ENCODE measurements around the gene SELP.

SELP gene

GRCh38 chr1:169650551-169650950 is 20.6 kb upstream of the SELP start:
- Histone ChIP-seq H3K79me2 (ENCODE audit: low read length) (no peaks in the 10 kb centered on the region), H3K27me3 (ENCODE audit: low read depth, low read length) (no peaks in the 10 kb centered on the region), H3K9ac (ENCODE audit: low read length) (no peak overlapping the region), H3K27ac (ENCODE audit: low read length) (no peak overlapping the region), H3K4me1 (ENCODE audit: low read length) (peaks cover 11% of the 10 kb centered on the region), H2AFZ (ENCODE audit: low read depth, low read length) (no peak overlapping the region), H3K9me3 (ENCODE audit: insufficient read depth, low read length) (no peaks in the 10 kb centered on the region), H3K36me3 (replicated peaks; ENCODE audit: low read depth, low read length) (no peaks in the 10 kb centered on the region), H3K4me2 (ENCODE audit: low read length) (no peak overlapping the region), H4K20me1 (ENCODE audit: insufficient read depth, low read length) (no peaks in the 10 kb centered on the region), H3K4me3 (ENCODE audit: low read length) (no peak overlapping the region)
- TF ChIP-seq EZH2phosphoT487 (IDR thresholded peaks at IDR 0.05; ENCODE audit: low read depth): no peak
- TF ChIP-seq, protein P1, sequence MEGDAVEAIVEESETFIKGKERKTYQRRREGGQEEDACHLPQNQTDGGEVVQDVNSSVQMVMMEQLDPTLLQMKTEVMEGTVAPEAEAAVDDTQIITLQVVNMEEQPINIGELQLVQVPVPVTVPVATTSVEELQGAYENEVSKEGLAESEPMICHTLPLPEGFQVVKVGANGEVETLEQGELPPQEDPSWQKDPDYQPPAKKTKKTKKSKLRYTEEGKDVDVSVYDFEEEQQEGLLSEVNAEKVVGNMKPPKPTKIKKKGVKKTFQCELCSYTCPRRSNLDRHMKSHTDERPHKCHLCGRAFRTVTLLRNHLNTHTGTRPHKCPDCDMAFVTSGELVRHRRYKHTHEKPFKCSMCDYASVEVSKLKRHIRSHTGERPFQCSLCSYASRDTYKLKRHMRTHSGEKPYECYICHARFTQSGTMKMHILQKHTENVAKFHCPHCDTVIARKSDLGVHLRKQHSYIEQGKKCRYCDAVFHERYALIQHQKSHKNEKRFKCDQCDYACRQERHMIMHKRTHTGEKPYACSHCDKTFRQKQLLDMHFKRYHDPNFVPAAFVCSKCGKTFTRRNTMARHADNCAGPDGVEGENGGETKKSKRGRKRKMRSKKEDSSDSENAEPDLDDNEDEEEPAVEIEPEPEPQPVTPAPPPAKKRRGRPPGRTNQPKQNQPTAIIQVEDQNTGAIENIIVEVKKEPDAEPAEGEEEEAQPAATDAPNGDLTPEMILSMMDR (IDR thresholded peaks at IDR 0.05; ENCODE audit: low read depth, low read length): no peak

DNA sequence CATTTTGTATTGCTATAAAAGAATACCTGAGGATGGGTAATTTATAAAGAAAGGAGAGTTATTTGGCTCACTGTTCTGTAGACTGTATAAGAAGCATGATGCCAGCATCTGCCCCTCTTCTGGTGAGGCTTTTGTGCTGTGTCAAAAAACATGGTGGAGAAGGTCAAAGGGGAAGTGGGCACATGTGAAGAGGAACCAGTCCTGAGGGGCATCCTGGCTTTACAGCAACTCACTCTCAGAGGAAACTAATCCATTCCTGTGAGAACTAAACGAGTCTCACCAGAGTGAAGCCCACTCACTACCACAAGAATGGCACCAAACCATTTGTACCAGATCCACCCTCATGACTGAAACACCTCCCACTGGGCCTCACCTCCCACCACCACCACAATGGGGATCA is 18.8 kb upstream of the SELP start:
- peak overlapping the region; percentile 50 for H2AFZ ChIP-seq (ENCODE audit: low read depth, low read length)

GRCh38 chr1:169648187-169648586 is 18.3 kb upstream of the SELP start:
- no peaks in the 10 kb centered on the region for H3K79me2 ChIP-seq (ENCODE audit: low read length)
- no peak for TF ChIP-seq EZH2phosphoT487 (IDR thresholded peaks at IDR 0.05; ENCODE audit: low read depth)
- TF ChIP-seq, protein P1 (IDR thresholded peaks at IDR 0.05; ENCODE audit: low read depth, low read length): no peak
- no peaks in the 10 kb centered on the region for H3K9me3 ChIP-seq (ENCODE audit: insufficient read depth, low read length)
- no peak overlapping the region for H3K4me3 ChIP-seq (ENCODE audit: low read length)
- no peaks in the 10 kb centered on the region for H3K27me3 ChIP-seq (ENCODE audit: low read depth, low read length)
- H2AFZ ChIP-seq (ENCODE audit: low read depth, low read length): peak overlapping the region; percentile 50; the same call in 1 of the 2 replicates
- peaks cover 11% of the 10 kb centered on the region for H3K4me1 ChIP-seq (ENCODE audit: low read length)
- no peaks in the 10 kb centered on the region for H4K20me1 ChIP-seq (ENCODE audit: insufficient read depth, low read length)
- no peak overlapping the region for H3K9ac ChIP-seq (ENCODE audit: low read length)
- H3K4me2 ChIP-seq (ENCODE audit: low read length): no peak overlapping the region
- no peak overlapping the region for H3K27ac ChIP-seq (ENCODE audit: low read length)
- no peaks in the 10 kb centered on the region for H3K36me3 ChIP-seq (replicated peaks; ENCODE audit: low read depth, low read length)

More for the DNA sequence above, 18.8 kb upstream of the SELP start:
- Histone ChIP-seq H3K9me3 (ENCODE audit: insufficient read depth, low read length) (no peaks in the 10 kb centered on the region), H3K27ac (ENCODE audit: low read length) (no peak overlapping the region), H3K36me3 (replicated peaks; ENCODE audit: low read depth, low read length) (no peaks in the 10 kb centered on the region), H4K20me1 (ENCODE audit: insufficient read depth, low read length) (no peaks in the 10 kb centered on the region), H3K4me2 (ENCODE audit: low read length) (peak overlapping the region; percentile 5; the same call in 1 of the 2 replicates), H3K27me3 (ENCODE audit: low read depth, low read length) (no peaks in the 10 kb centered on the region), H3K79me2 (ENCODE audit: low read length) (no peaks in the 10 kb centered on the region), H3K9ac (ENCODE audit: low read length) (no peak overlapping the region), H3K4me1 (ENCODE audit: low read length) (peaks cover 11% of the 10 kb centered on the region), H3K4me3 (ENCODE audit: low read length) (no peak overlapping the region)
- TF ChIP-seq, protein P1 (IDR thresholded peaks at IDR 0.05; ENCODE audit: low read depth, low read length): no peak
- no peak for TF ChIP-seq EZH2phosphoT487 (IDR thresholded peaks at IDR 0.05; ENCODE audit: low read depth)

DNA sequence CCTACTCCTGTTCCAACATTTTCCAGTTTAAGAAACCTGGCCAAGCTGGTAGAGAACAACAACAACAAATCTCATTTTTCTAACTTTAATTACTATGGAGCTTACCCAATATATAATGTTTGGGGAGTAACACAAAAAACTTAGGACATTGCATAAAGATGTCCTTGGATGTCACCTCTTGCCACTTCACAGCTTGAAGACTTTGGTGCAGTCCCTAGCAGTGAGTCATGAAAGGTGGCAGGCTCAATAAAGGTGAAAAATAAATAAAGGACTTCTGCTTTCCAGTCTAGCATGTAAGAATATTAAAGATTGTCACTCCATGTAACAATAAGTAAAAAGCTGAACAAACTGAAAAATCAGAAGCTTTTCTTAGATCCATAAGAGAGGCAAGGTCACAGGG is 17.6 kb upstream of the SELP start:
- TF ChIP-seq, protein P1 (IDR thresholded peaks at IDR 0.05; ENCODE audit: low read depth, low read length): no peak
- no peak for TF ChIP-seq EZH2phosphoT487 (IDR thresholded peaks at IDR 0.05; ENCODE audit: low read depth)
- no peaks in the 10 kb centered on the region for H4K20me1 ChIP-seq (ENCODE audit: insufficient read depth, low read length)
- no peak overlapping the region for H3K9ac ChIP-seq (ENCODE audit: low read length)
- no peak overlapping the region for H2AFZ ChIP-seq (ENCODE audit: low read depth, low read length)
- H3K36me3 ChIP-seq (replicated peaks; ENCODE audit: low read depth, low read length): no peaks in the 10 kb centered on the region
- no peaks in the 10 kb centered on the region for H3K9me3 ChIP-seq (ENCODE audit: insufficient read depth, low read length)
- peaks cover 11% of the 10 kb centered on the region for H3K4me1 ChIP-seq (ENCODE audit: low read length)
- H3K27ac ChIP-seq (ENCODE audit: low read length): no peak overlapping the region
- H3K4me3 ChIP-seq (ENCODE audit: low read length): no peak overlapping the region
- H3K4me2 ChIP-seq (ENCODE audit: low read length): no peak overlapping the region
- H3K79me2 ChIP-seq (ENCODE audit: low read length): no peaks in the 10 kb centered on the region
- H3K27me3 ChIP-seq (ENCODE audit: low read depth, low read length): no peaks in the 10 kb centered on the region
